Nephron (organoid): ENCODE measurements around the gene GET3.

Experiments used
- H3K27ac Mint-ChIP-seq, 3 experiments: 2 replicates each; pipeline ENCODE4 v1.8.0; 2020; ENCODE audit warnings: mixed read lengths in 3 of 3, mild to moderate bottlenecking in 2 of 3, moderate library complexity in 1 of 3
- H3K27me3 Mint-ChIP-seq: 2 replicates; pipeline ENCODE4 v1.8.0; 2021; ENCODE audit warnings: low read depth, mild to moderate bottlenecking, moderate library complexity, mixed read lengths
- H3K36me3 Mint-ChIP-seq: 2 replicates; pipeline ENCODE4 v1.8.0; 2020; ENCODE audit warnings: low read depth, mixed read lengths
- H3K4me1 Mint-ChIP-seq: 2 replicates; pipeline ENCODE4 v1.8.0; 2020; ENCODE audit warnings: mixed read lengths
- H3K4me3 Mint-ChIP-seq, 3 experiments: 2 replicates each; pipeline ENCODE4 v1.8.0; 2020; ENCODE audit warnings: mild to moderate bottlenecking in 3 of 3, mixed read lengths in 3 of 3, moderate library complexity in 2 of 3
- H3K9me3 Mint-ChIP-seq: 2 replicates; pipeline ENCODE4 v1.8.0; 2020; ENCODE audit warnings: mixed read lengths
- TF ChIP-seq, protein P1 (sequence below), 3 experiments: fragments of 200-600 bp; sonication (generic); IDR thresholded peaks; one replicate each; pipeline ENCODE4 v1.5.0; 2021; ENCODE audit warnings: antibody characterized with exemption in 3 of 3; ENCODE audit not compliant: unreplicated experiment in 3 of 3

Gene GET3

DNA sequence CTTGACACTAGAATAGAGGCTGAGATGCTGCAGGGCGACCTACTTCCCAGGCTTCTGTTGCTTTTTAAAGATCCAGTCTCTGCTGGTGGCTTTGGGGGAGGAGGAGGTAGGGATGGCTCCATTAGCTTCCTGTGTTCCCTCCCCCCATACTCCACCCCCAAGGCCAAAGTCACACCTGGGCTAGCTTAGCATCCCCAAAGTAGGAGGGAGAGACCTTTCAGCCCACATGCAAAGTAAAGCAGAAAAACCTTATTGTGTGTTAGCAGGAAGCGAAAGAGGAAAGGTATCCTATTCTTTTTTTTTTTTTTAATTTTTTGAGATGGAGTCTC lies 10.3 kb upstream of the GET3 start:
- Mint-ChIP-seq H3K27ac (peak overlapping the region in 2 of 3 experiments; percentile 65 to 71), H3K27me3 (no peaks in the 10 kb centered on the region), H3K9me3 (no peaks in the 10 kb centered on the region), H3K4me3 (peak overlapping the region; percentile 65 to 82 (median 77)), H3K4me1 (peaks cover 20% of the 10 kb centered on the region), H3K36me3 (peaks cover 26% of the 10 kb centered on the region)
- TF ChIP-seq, protein P1, sequence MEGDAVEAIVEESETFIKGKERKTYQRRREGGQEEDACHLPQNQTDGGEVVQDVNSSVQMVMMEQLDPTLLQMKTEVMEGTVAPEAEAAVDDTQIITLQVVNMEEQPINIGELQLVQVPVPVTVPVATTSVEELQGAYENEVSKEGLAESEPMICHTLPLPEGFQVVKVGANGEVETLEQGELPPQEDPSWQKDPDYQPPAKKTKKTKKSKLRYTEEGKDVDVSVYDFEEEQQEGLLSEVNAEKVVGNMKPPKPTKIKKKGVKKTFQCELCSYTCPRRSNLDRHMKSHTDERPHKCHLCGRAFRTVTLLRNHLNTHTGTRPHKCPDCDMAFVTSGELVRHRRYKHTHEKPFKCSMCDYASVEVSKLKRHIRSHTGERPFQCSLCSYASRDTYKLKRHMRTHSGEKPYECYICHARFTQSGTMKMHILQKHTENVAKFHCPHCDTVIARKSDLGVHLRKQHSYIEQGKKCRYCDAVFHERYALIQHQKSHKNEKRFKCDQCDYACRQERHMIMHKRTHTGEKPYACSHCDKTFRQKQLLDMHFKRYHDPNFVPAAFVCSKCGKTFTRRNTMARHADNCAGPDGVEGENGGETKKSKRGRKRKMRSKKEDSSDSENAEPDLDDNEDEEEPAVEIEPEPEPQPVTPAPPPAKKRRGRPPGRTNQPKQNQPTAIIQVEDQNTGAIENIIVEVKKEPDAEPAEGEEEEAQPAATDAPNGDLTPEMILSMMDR (IDR thresholded peaks at IDR 0.05; ENCODE audit: unreplicated experiment in 3 of 3): no peak

- Mint-ChIP-seq H3K27ac (no peak overlapping the region), H3K27me3 (no peaks in the 10 kb centered on the region), H3K4me3 (no peak overlapping the region), H3K36me3 (peaks cover 30% of the 10 kb centered on the region), H3K4me1 (peaks cover 27% of the 10 kb centered on the region), H3K9me3 (no peaks in the 10 kb centered on the region)
- TF ChIP-seq, protein P1 (IDR thresholded peaks at IDR 0.05; ENCODE audit: unreplicated experiment in 3 of 3): no peak
Observed at GRCh38 chr19:12727745-12728433, 9.4 kb upstream of the GET3 start.

DNA sequence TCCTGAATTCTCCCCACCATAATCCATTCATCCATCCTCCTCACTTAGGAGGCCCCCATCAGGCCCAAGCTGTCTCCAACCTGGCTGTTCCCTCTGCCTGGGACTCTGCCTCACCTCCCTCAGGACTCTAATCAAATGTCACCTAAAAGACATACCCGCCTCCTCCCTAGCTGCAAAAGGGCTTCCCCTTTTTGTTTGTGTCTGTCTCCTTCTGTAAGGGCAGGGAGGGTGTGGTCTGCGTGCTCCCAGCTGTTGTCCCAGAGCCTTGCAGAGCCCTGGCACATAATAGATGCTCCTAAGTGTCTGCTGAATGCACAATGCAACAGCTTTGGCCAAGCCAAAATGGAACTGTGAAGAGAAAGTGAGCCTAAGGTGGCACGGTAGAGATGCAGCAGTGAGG lies 7.2 kb upstream of the GET3 start:
- Mint-ChIP-seq H3K9me3 (no peaks in the 10 kb centered on the region), H3K4me3 (peak overlapping the region; percentile 40 to 75 (median 74)), H3K36me3 (peaks cover 34% of the 10 kb centered on the region), H3K27ac (peak overlapping the region in 1 of 3 experiments; percentile 65), H3K27me3 (no peaks in the 10 kb centered on the region), H3K4me1 (peaks cover 30% of the 10 kb centered on the region)
- TF ChIP-seq, protein P1 (IDR thresholded peaks at IDR 0.05; ENCODE audit: unreplicated experiment in 3 of 3): no peak

DNA sequence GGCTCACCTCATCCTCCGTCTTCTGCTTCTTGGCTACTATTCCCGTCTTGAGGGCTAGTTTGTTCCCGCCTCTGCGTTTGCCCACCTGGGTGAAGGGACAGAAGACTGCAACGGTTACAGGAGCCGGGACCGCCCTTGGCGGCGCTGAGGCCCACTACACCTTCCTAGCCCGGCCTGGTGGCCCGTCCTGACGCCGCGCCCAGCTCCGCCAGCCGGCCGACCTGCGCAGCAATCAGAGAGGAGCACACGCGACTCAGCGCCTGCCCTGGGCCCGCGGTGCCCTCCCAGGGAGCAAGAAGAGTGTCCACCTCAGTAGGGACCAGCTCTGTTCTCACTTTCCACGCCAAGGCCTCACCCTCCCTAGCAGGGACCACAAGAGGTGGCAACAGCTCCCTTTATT lies 6.0 kb upstream of the GET3 start:
- Mint-ChIP-seq H3K36me3 (peaks cover 34% of the 10 kb centered on the region), H3K27ac (no peak overlapping the region), H3K4me1 (peaks cover 30% of the 10 kb centered on the region), H3K27me3 (no peaks in the 10 kb centered on the region), H3K4me3 (peak overlapping the region in 1 of 3 experiments; percentile 34), H3K9me3 (no peaks in the 10 kb centered on the region)
- TF ChIP-seq, protein P1 (IDR thresholded peaks at IDR 0.05; ENCODE audit: unreplicated experiment in 3 of 3): no peak

DNA sequence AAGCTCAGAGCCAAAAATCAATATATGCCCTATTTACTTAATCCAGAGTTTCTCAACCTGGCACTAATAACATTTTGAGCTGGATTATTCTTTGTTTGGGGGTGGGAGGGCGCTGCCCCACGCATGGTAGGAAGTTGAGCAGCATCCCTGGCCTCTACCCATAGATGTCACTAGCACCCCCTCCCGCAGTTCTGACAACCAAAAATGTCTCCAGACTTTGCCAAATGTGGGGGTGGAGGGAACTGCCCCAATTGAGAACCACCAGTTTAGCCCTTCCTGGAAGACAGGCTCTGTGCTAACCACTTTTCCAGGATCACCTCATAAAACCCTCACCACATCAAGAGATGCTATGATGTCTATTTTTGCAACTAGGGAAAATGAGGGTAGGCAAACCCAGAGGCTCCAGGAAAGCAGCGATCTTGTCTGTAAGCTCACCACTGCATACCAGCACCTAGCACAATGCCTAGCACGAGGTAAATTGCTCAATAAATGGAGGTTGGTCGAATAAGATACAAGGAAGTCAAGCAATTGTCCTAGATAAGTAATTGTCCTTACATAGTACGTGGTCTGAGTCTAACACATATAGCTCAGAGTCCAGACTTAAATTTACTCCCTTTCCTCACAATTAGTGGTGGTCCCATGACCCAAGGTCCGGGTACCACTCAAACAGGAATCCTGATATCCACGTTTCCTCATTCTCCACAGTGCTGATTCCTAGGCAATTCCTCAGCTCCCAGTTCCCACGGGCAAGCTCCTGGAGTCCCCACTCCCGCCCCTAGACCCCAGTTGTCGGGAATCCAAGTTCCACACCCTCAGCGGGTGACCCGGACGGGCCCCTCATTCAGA lies 3.7 kb upstream of the GET3 start:
- TF ChIP-seq, protein P1 (IDR thresholded peaks at IDR 0.05; ENCODE audit: unreplicated experiment in 3 of 3): no peak
- peaks cover 41% of the 10 kb centered on the region for H3K4me1 Mint-ChIP-seq
- no peaks in the 10 kb centered on the region for H3K27me3 Mint-ChIP-seq
- no peaks in the 10 kb centered on the region for H3K9me3 Mint-ChIP-seq
- peak overlapping the region; percentile 91 to 94 (median 93) for H3K4me3 Mint-ChIP-seq
- peak overlapping the region; percentile 79 to 95 (median 93) for H3K27ac Mint-ChIP-seq
- peaks cover 29% of the 10 kb centered on the region for H3K36me3 Mint-ChIP-seq
